Suprapubic skin (tissue), 4 donors: Measurements from ENCODE around the gene UBXN10.

ENCODE experiments used
- CTCF ChIP-seq, 2 donors: fragments of 200-600 bp in 1 of 2; fragments of 450-650 bp in 1 of 2; sonication (generic) in 1 of 2; IDR thresholded peaks; one replicate each; pipeline ENCODE4 v1.5.1; 2016 to 2019; ENCODE audit warnings: antibody characterized with exemption in 2 of 2, mild to moderate bottlenecking in 1 of 2, moderate library complexity in 1 of 2
- EP300 ChIP-seq: sonication (generic); formaldehyde crosslinking; IDR thresholded peaks from one replicate; pipeline ENCODE4 v1.6.1; 2017; ENCODE audit warnings: antibody characterized with exemption
- POLR2A ChIP-seq, 2 donors: fragments of 450-650 bp; IDR thresholded peaks; one replicate each; pipeline ENCODE4 v1.6.1; 2017; ENCODE audit warnings: antibody characterized with exemption in 2 of 2, mild to moderate bottlenecking in 2 of 2, moderate library complexity in 2 of 2
- POLR2AphosphoS5 ChIP-seq, 3 donors: sonication (generic); formaldehyde crosslinking; IDR thresholded peaks; one replicate each; pipeline ENCODE4 v1.6.1; 2017; ENCODE audit warnings: antibody characterized with exemption in 3 of 3

- TF ChIP-seq CTCF (IDR thresholded peaks at IDR 0.05) (no peak), POLR2AphosphoS5 (IDR thresholded peaks at IDR 0.05) (no peak), EP300 (no peak), POLR2A (IDR thresholded peaks at IDR 0.05) (no peak)
These were observed 17.1 kb upstream of the UBXN10 start for GRCh38 chr1:20168564-20169491.
